HUES64 (cell line): ENCODE data around the gene NAT10.

ENCODE experiments used
- H3K27ac ChIP-seq: 2 replicates; pipeline ENCODE4 v1.7.0; 2013; ENCODE audit warnings: low read depth, low read length, inconsistent platforms
- H3K27me3 ChIP-seq: 2 replicates; pipeline ENCODE4 v1.6.1; 2013; ENCODE audit warnings: mild to moderate bottlenecking, low read length; ENCODE audit not compliant: insufficient read depth
- H3K36me3 ChIP-seq: 2 replicates; pipeline ENCODE4 v1.6.1; 2013; ENCODE audit warnings: mild to moderate bottlenecking, low read length; ENCODE audit not compliant: insufficient read depth
- H3K4me1 ChIP-seq: 2 replicates; pipeline ENCODE4 v1.6.1; 2013; ENCODE audit warnings: mild to moderate bottlenecking, low read length, moderate library complexity; ENCODE audit not compliant: insufficient read depth
- H3K4me3 ChIP-seq: 2 replicates; pipeline ENCODE4 v1.5.1; 2013; ENCODE audit warnings: mild to moderate bottlenecking, low read length, moderate library complexity
- H3K9ac ChIP-seq: 2 replicates; pipeline ENCODE4 v1.6.1; 2013; ENCODE audit warnings: mild to moderate bottlenecking, low read depth, low read length
- H3K9me3 ChIP-seq: 2 replicates; pipeline ENCODE4 v1.6.1; 2013; ENCODE audit warnings: low read depth, low read length; ENCODE audit not compliant: insufficient read depth
- WGBS: fragments of 150-250, 120-280 bp; methylation state at CpG from one replicate; pipeline ENCODE4 v1.1.7; 2013; ENCODE audit warnings: missing lambda C conversion rate; 5-methylcytosine and 5-hydroxymethylcytosine counted together

The NAT10 gene

GRCh38 chr11:34111722-34112270, 6.4 kb downstream of the NAT10 start:
- 0 out of 2 replicates have a peak, but pooled peaks cover under 1% of the 10 kb centered on the region for H3K4me1 ChIP-seq
- H3K4me3 ChIP-seq: no peak overlapping the region
- 94% methylated on average over 6 of the region's 6 CpGs for WGBS
- no peak overlapping the region for H3K9ac ChIP-seq
- no peak overlapping the region for H3K27ac ChIP-seq
- H3K9me3 ChIP-seq: no peaks in the 10 kb centered on the region
- H3K27me3 ChIP-seq: no peaks in the 10 kb centered on the region
- H3K36me3 ChIP-seq: peaks cover 90% of the 10 kb centered on the region

GRCh38 chr11:34114014-34114413, 8.6 kb downstream of the NAT10 start:
- Histone ChIP-seq H3K27me3 (no peaks in the 10 kb centered on the region), H3K27ac (no peak overlapping the region), H3K4me1 (no peaks in the 10 kb centered on the region), H3K4me3 (no peak overlapping the region), H3K9ac (no peak overlapping the region), H3K36me3 (peaks cover 98% of the 10 kb centered on the region), H3K9me3 (no peaks in the 10 kb centered on the region)
- whole genome bisulfite sequencing: 95% methylated on average over 2 of the region's 2 CpGs

- Histone ChIP-seq H3K27me3 (no peaks in the 10 kb centered on the region), H3K27ac (no peak overlapping the region), H3K9ac (no peak overlapping the region), H3K4me1 (no peaks in the 10 kb centered on the region), H3K9me3 (no peaks in the 10 kb centered on the region), H3K36me3 (peaks cover 98% of the 10 kb centered on the region), H3K4me3 (no peak overlapping the region)
- 97% methylated on average over 5 of the region's 5 CpGs for WGBS
Measured at GRCh38 chr11:34114471-34114870, 9.0 kb downstream of the NAT10 start.

GRCh38 chr11:34120651-34121050, 15.2 kb downstream of the NAT10 start:
- Histone ChIP-seq H3K27me3 (no peaks in the 10 kb centered on the region), H3K4me1 (no peaks in the 10 kb centered on the region), H3K9me3 (no peaks in the 10 kb centered on the region), H3K36me3 (peaks cover 92% of the 10 kb centered on the region), H3K27ac (no peak overlapping the region), H3K9ac (no peak overlapping the region), H3K4me3 (no peak overlapping the region)
- WGBS: 95% methylated on average over 4 of the region's 4 CpGs

GRCh38 chr11:34124885-34125668, 19.6 kb downstream of the NAT10 start:
- no peaks in the 10 kb centered on the region for H3K4me1 ChIP-seq
- no peaks in the 10 kb centered on the region for H3K27me3 ChIP-seq
- H3K27ac ChIP-seq: no peak overlapping the region
- H3K9ac ChIP-seq: no peak overlapping the region
- H3K9me3 ChIP-seq: peaks cover 6% of the 10 kb centered on the region; the same call in 1 of the 2 replicates
- 96% methylated on average over 3 of the region's 4 CpGs for WGBS
- H3K4me3 ChIP-seq: no peak overlapping the region
- H3K36me3 ChIP-seq: peaks cover 91% of the 10 kb centered on the region

GRCh38 chr11:34126959-34127848, 21.8 kb downstream of the NAT10 start:
- no peak overlapping the region for H3K9ac ChIP-seq
- peaks cover 6% of the 10 kb centered on the region; the same call in 1 of the 2 replicates for H3K9me3 ChIP-seq
- H3K27ac ChIP-seq: no peak overlapping the region
- no peaks in the 10 kb centered on the region for H3K4me1 ChIP-seq
- H3K27me3 ChIP-seq: no peaks in the 10 kb centered on the region
- H3K36me3 ChIP-seq: peaks cover 94% of the 10 kb centered on the region
- no peak overlapping the region for H3K4me3 ChIP-seq
- WGBS: 93% methylated on average over 12 of the region's 12 CpGs

GRCh38 chr11:34128824-34129223, 23.4 kb downstream of the NAT10 start:
- WGBS: 93% methylated on average over 3 of the region's 3 CpGs
- H3K4me1 ChIP-seq: no peaks in the 10 kb centered on the region
- peaks cover 6% of the 10 kb centered on the region; the same call in 1 of the 2 replicates for H3K9me3 ChIP-seq
- H3K9ac ChIP-seq: no peak overlapping the region
- H3K36me3 ChIP-seq: peaks cover 94% of the 10 kb centered on the region
- no peak overlapping the region for H3K4me3 ChIP-seq
- H3K27ac ChIP-seq: no peak overlapping the region
- no peaks in the 10 kb centered on the region for H3K27me3 ChIP-seq

- WGBS: 94% methylated on average over 4 of the region's 4 CpGs
- no peak overlapping the region for H3K27ac ChIP-seq
- no peak overlapping the region for H3K4me3 ChIP-seq
- no peak overlapping the region for H3K9ac ChIP-seq
- H3K27me3 ChIP-seq: no peaks in the 10 kb centered on the region
- H3K36me3 ChIP-seq: peaks cover 93% of the 10 kb centered on the region
- H3K9me3 ChIP-seq: peaks cover 6% of the 10 kb centered on the region; the same call in 1 of the 2 replicates
- H3K4me1 ChIP-seq: no peaks in the 10 kb centered on the region
Measured at GRCh38 chr11:34132261-34132965, 27.0 kb downstream of the NAT10 start.

GRCh38 chr11:34134765-34135164, 29.3 kb downstream of the NAT10 start:
- WGBS: 96% methylated on average over 5 of the region's 5 CpGs
- no peak overlapping the region for H3K4me3 ChIP-seq

GRCh38 chr11:34135439-34135838, 30.0 kb downstream of the NAT10 start:
- Histone ChIP-seq H3K4me1 (no peaks in the 10 kb centered on the region), H3K9ac (no peak overlapping the region)
- 97% methylated on average over 3 of the region's 3 CpGs for whole genome bisulfite sequencing

More at GRCh38 chr11:34134765-34135164, 29.3 kb downstream of the NAT10 start:
- H3K27ac ChIP-seq: no peak overlapping the region
- H3K36me3 ChIP-seq: peaks cover 96% of the 10 kb centered on the region
- no peaks in the 10 kb centered on the region for H3K4me1 ChIP-seq
- H3K9me3 ChIP-seq: no peaks in the 10 kb centered on the region
- no peaks in the 10 kb centered on the region for H3K27me3 ChIP-seq
- no peak overlapping the region for H3K9ac ChIP-seq

More at GRCh38 chr11:34135439-34135838, 30.0 kb downstream of the NAT10 start:
- Histone ChIP-seq H3K27me3 (no peaks in the 10 kb centered on the region), H3K4me3 (no peak overlapping the region), H3K36me3 (peaks cover 96% of the 10 kb centered on the region), H3K9me3 (no peaks in the 10 kb centered on the region), H3K27ac (no peak overlapping the region)
